Testis (tissue), 2 donors: ENCODE results near the gene GOLGA8G.
"Not testable (repeated sequence)": the region's sequence is repeated elsewhere in the genome, so short reads cannot be mapped to it uniquely, and the experiment has no call there.

Experiments used
- CTCF ChIP-seq, 3 experiments: fragments of 450-650 bp in 2 of 3; fragments of 200-600 bp in 1 of 3; sonication (generic) in 1 of 3; IDR thresholded peaks; one replicate each; pipeline ENCODE4 v1.5.1; 2016 to 2019; ENCODE audit warnings: antibody characterized with exemption in 3 of 3, mild to moderate bottlenecking in 2 of 3, moderate library complexity in 1 of 3
- POLR2A ChIP-seq: fragments of 450-650 bp; IDR thresholded peaks from one replicate; pipeline ENCODE4 v1.6.1; 2017; ENCODE audit warnings: antibody characterized with exemption, mild to moderate bottlenecking, moderate library complexity

- TF ChIP-seq CTCF (IDR thresholded peaks at IDR 0.05); POLR2A: not testable (repeated sequence)
Observed at GRCh38 chr15:28508217-28508889, 24.4 kb downstream of the GOLGA8G start.
